Hepatocyte (in vitro differentiated cells): ENCODE measurements around the gene CYP51A1. TPM values are rescaled to one million over a fixed set of nuclear protein-coding genes. Genes with fewer than 3 reads are reported as not detected.
"Not testable (repeated sequence)": the region's sequence is repeated elsewhere in the genome, so short reads cannot be mapped to it uniquely, and the experiment has no call there.

ENCODE experiments used
- DNase-seq: peaks from one replicate; pipeline ENCODE4 v3.0.0-alpha.2; 2016; ENCODE audit warnings: low spot score
- H2AFZ ChIP-seq: fragments of 200-600 bp; sonication (generic); 2 replicates; pipeline ENCODE4 v1.6.0; 2016; ENCODE audit warnings: antibody characterized with exemption, mild to moderate bottlenecking
- H3K27ac ChIP-seq: fragments of 200-600 bp; sonication (generic); 2 replicates; pipeline ENCODE4 v1.5.1; 2016; ENCODE audit warnings: mild to moderate bottlenecking
- H3K27me3 ChIP-seq: fragments of 200-600 bp; sonication (generic); 2 replicates; pipeline ENCODE4 v1.6.1; 2016
- H3K36me3 ChIP-seq: fragments of 200-600 bp; sonication (generic); replicated peaks from 2 replicates; pipeline ENCODE4 v1.5.1; 2016; ENCODE audit warnings: low read depth; ENCODE audit not compliant: insufficient read depth
- H3K4me1 ChIP-seq: fragments of 200-600 bp; sonication (generic); 2 replicates; pipeline ENCODE4 v1.5.1; 2016; ENCODE audit warnings: mild to moderate bottlenecking, moderate library complexity; ENCODE audit not compliant: insufficient read depth
- H3K4me2 ChIP-seq: fragments of 200-600 bp; sonication (generic); 2 replicates; pipeline ENCODE4 v1.6.0; 2016
- H3K4me3 ChIP-seq: fragments of 200-600 bp; sonication (generic); 2 replicates; pipeline ENCODE4 v1.5.1; 2016; ENCODE audit warnings: mild to moderate bottlenecking
- H3K79me2 ChIP-seq: fragments of 200-600 bp; sonication (generic); 2 replicates; pipeline ENCODE4 v1.6.0; 2017; ENCODE audit warnings: mild to moderate bottlenecking
- H3K9me2 ChIP-seq: fragments of 200-600 bp; sonication (generic); replicated peaks from 2 replicates; pipeline ENCODE4 v1.6.0; 2017; ENCODE audit warnings: mild to moderate bottlenecking; ENCODE audit not compliant: insufficient read depth
- H3K9me3 ChIP-seq: fragments of 200-600 bp; sonication (generic); 2 replicates; pipeline ENCODE4 v1.5.1; 2016; ENCODE audit warnings: low read depth, mild to moderate bottlenecking
- H4K20me1 ChIP-seq: fragments of 200-600 bp; sonication (generic); 2 replicates; pipeline ENCODE4 v1.6.0; 2016; ENCODE audit warnings: mild to moderate bottlenecking; ENCODE audit not compliant: insufficient read depth, poor library complexity, severe bottlenecking
- CTCF ChIP-seq: fragments of 200-600 bp; sonication (generic); IDR thresholded peaks from 2 replicates; pipeline ENCODE4 v1.5.1; 2016; ENCODE audit warnings: antibody characterized with exemption, mild to moderate bottlenecking; ENCODE audit not compliant: poor library complexity
- EZH2 ChIP-seq: fragments of 200-600 bp; sonication (generic); IDR thresholded peaks from 2 replicates; pipeline ENCODE4 v1.6.1; 2016; ENCODE audit warnings: antibody characterized with exemption, mild to moderate bottlenecking, borderline replicate concordance
- EZH2phosphoT487 ChIP-seq: fragments of 200-600 bp; sonication (generic); IDR thresholded peaks from one replicate; pipeline ENCODE4 v1.6.1; 2018; ENCODE audit warnings: antibody characterized with exemption, mild to moderate bottlenecking, low read depth, moderate library complexity; ENCODE audit not compliant: unreplicated experiment, severe bottlenecking
- WGBS: methylation state at CpG from one replicate; pipeline ENCODE4 v1.1.6; 2016; ENCODE audit warnings: low lambda C conversion rate; ENCODE audit errors: missing lambda C conversion rate; 5-methylcytosine and 5-hydroxymethylcytosine counted together
- polyA plus RNA-seq: library from polyadenylated mRNA; unstranded; fragments of >200 nt; fragmentation: Nextera tagmentation; extraction: Ambion mirVana; gene quantifications from 2 replicates; pipeline ENCODE4 v1.2.1, GENCODE V29; 2016
- total RNA-seq: library from RNA; depleted of rRNA; stranded (reverse); fragments of >200 nt; gene quantifications from 2 replicates; pipeline ENCODE4 v1.2.3, GENCODE V29; 2014

Gene CYP51A1
- total and polyA plus RNA-seq, 2 experiments from 2014 or later = 200 to 414 TPM

DNA sequence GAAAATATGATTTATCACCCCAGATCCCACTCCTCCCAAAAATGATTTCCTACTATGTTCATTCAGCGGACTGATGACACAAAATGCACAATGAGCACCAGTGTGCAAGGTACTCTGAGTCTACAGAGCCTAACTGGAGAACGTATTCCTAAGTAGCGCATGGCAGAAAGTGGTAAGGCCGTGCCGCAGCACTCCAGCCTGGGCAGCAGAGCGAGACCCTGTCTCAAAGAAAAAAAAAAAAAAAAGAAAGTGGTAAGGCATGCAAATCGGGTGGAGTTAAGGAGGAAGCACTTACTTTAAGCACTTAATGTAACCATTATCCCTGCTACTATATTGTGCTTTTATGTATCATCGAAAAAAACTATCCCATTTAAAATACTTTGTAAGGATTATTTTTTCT, 25.5 kb downstream of the CYP51A1 start:
- H3K36me3 ChIP-seq = peaks cover 3% of the 10 kb centered on the region
- TF ChIP-seq CTCF (no peak), EZH2phosphoT487 (no peak), EZH2 (no peak)
- no peak for DNase-seq
- no peaks in the 10 kb centered on the region for H3K9me3 ChIP-seq
- no peak overlapping the region for H3K4me2 ChIP-seq
- no peaks in the 10 kb centered on the region for H4K20me1 ChIP-seq
- H3K4me1 ChIP-seq = no peaks in the 10 kb centered on the region
- H3K9me2 ChIP-seq = no peaks in the 10 kb centered on the region
- H3K4me3 ChIP-seq = no peak overlapping the region
- whole genome bisulfite sequencing = 96% methylated on average over 8 of the region's 8 CpGs
- H3K27me3 ChIP-seq = no peaks in the 10 kb centered on the region
- no peak overlapping the region for H2AFZ ChIP-seq
- H3K79me2 ChIP-seq = no peaks in the 10 kb centered on the region
- no peak overlapping the region for H3K27ac ChIP-seq

DNA sequence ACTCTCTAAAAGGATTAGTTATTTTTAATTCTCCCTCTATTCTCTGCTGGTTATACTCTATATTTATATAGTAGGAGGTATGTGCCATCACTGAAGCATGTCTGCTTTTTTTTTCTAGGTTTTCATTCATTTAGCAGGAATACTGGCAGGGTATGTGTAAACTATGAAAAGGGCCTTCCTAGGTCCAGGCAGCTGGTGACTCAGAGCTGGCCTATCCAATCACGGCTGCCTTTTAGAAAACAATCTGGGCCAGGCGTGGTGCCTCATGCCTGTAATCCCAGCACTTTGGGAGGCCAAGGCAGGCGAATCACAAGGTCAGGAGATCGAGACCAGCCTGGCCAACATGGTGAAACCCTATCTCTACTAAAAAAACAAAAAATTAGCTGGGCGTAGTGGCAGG, 31.4 kb downstream of the CYP51A1 start:
- not testable (repeated sequence) for H3K27me3 ChIP-seq, H3K4me2 ChIP-seq, H4K20me1 ChIP-seq, DNase-seq, H2AFZ ChIP-seq, H3K36me3 ChIP-seq, H3K4me3 ChIP-seq, H3K79me2 ChIP-seq, H3K4me1 ChIP-seq, H3K27ac ChIP-seq, H3K9me3 ChIP-seq, H3K9me2 ChIP-seq
- WGBS = 98% methylated on average over 5 of the region's 5 CpGs

DNA sequence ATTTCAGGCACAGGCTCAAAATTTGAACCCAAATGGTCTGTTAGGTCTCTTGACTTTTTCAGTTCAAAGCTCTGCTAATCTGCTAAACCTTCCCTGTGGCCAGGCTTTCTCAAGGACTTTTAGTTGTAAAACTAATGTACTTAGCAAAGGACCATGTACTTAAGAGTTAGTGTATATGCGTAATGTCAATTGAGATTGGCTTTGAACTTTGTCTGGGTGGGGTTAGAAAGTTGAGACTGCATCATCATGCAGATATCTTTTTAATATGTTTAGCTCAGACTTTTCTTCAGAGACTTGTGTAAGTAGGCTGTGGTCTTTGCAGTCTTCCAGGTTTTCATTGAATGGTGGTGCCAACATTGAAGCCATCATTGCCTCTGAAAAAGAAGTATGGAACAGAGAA, 33.7 kb downstream of the CYP51A1 start:
- Histone ChIP-seq H3K4me1 (no peaks in the 10 kb centered on the region), H4K20me1 (no peaks in the 10 kb centered on the region), H3K36me3 (peaks cover 4% of the 10 kb centered on the region), H3K27me3 (no peaks in the 10 kb centered on the region), H3K4me2 (no peak overlapping the region), H2AFZ (no peak overlapping the region), H3K79me2 (no peaks in the 10 kb centered on the region), H3K4me3 (no peak overlapping the region), H3K9me3 (no peaks in the 10 kb centered on the region), H3K27ac (peak overlapping the region; percentile 24), H3K9me2 (no peaks in the 10 kb centered on the region)
- peak; percentile 8 for DNase-seq
- no peak for TF ChIP-seq CTCF
- no peak for TF ChIP-seq EZH2phosphoT487
- TF ChIP-seq EZH2 = no peak
- WGBS = 83% methylated on average over 1 of the region's 1 CpG

- Histone ChIP-seq H4K20me1 (no peaks in the 10 kb centered on the region), H2AFZ (no peak overlapping the region), H3K4me1 (no peaks in the 10 kb centered on the region), H3K9me3 (no peaks in the 10 kb centered on the region), H3K36me3 (no peaks in the 10 kb centered on the region), H3K27me3 (no peaks in the 10 kb centered on the region), H3K79me2 (no peaks in the 10 kb centered on the region), H3K9me2 (no peaks in the 10 kb centered on the region), H3K27ac (no peak overlapping the region), H3K4me3 (no peak overlapping the region), H3K4me2 (no peak overlapping the region)
- WGBS = 83% methylated on average over 1 of the region's 1 CpG
- no peak for DNase-seq
- TF ChIP-seq CTCF = no peak
Observed at GRCh38 chr7:92095380-92095779, 38.9 kb downstream of the CYP51A1 start.
